ENCODE results near the gene C9orf50. TPM values are rescaled to one million over a fixed set of nuclear protein-coding genes. Genes with fewer than 3 reads are reported as not detected.

The C9orf50 gene, protein sequence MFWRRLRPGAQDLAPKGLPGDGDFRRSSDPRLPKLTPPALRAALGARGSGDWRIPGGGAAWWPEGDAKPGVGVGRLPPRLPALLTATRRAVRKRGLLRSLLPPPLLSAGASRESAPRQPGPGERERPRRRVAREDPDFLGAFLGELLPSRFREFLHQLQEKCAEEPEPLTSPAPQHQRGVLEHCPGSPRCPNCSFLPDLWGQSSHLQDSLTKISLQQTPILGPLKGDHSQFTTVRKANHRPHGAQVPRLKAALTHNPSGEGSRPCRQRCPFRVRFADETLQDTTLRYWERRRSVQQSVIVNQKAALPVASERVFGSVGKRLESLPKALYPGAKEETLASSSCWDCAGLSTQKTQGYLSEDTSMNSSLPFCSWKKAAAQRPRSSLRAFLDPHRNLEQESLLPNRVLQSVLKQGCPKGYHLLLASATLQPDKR
- polyA plus RNA-seq (2011; rRNA removed) (0.20 and 0.21 TPM in 2 replicates), polyA minus RNA-seq (2011; rRNA and poly(A)+ RNA removed) (0.09 TPM in 1 of 2 replicates, not detected in the other)

DNA sequence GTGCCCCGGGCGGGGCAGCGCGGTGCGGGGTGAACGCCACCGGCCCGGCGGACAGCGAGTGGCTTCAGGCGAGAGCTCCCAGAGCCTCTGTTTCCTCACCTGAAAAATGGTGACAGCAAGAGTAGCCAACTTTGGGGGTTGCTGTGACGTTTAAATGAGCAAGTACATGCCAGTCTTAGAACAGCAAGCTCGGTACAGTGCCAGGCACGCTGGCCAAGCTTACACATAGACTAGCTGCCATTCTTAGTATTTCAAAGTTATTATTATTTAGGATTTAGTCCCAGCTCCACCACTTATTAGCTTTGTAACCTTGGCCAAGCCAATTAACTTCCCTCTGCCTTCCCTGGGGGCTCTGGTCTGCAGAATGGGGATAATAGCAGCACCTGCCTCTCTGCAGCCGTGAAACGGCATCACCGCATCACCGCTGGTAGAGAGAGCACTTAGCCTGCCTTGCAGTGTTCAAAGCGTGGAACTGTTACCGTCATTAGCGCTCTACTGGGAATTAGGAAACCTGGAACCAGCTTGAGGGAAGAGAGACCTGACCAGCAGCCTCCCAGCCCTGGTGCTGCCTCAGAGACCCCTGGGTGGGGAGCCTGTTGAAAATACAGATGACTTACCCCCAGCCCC, at the start of gene C9orf50:
Gene C9orf50, minus strand, starts transcription at position 433 of the 627 bp plus-strand sequence. CDS start 527 bp downstream, outside the sequence.
- H3K36me3 ChIP-seq (ENCODE audit: control insufficient read depth, insufficient read depth, low read length), result no peaks in the 10 kb centered on the region
- no peak for DNase-seq (ENCODE audit: low read depth)
- no peaks in the 10 kb centered on the region for H3K27me3 ChIP-seq (ENCODE audit: control insufficient read depth, insufficient read depth, low read length)
- H3K4me3 ChIP-seq (ENCODE audit: low read depth, low read length), result peak within 1 kb of the TSS; percentile 54
- no peak for TF ChIP-seq CTCF (IDR thresholded peaks at IDR 0.05; ENCODE audit: insufficient read depth, low read depth, low read length)
- ChIA-PET CTCF (interaction anchor here (1.0 to 9.4 kb wide), 10 partner anchors 9 to 509 kb away, joined by 3 to 258 read pairs (median 4); no protein-coding TSS in a partner anchor), POLR2A (interaction anchor here (0.7 kb wide), 1 partner anchor 318 kb away, joined by 5 read pairs; no protein-coding TSS in a partner anchor)

GRCh38 chr9:129669946-129670345, 49.0 kb upstream of the C9orf50 start:
- DNase-seq (ENCODE audit: low read depth), result no peak
- H3K4me3 ChIP-seq (ENCODE audit: low read depth, low read length), result no peak overlapping the region
- no peaks in the 10 kb centered on the region for H3K27me3 ChIP-seq (ENCODE audit: control insufficient read depth, insufficient read depth, low read length)
- H3K36me3 ChIP-seq (ENCODE audit: control insufficient read depth, insufficient read depth, low read length), result peaks cover 4% of the 10 kb centered on the region
- POLR2A ChIA-PET, result no interaction called here
- CTCF ChIA-PET, result no interaction called here
- TF ChIP-seq CTCF (IDR thresholded peaks at IDR 0.05; ENCODE audit: insufficient read depth, low read depth, low read length), result no peak

- CTCF ChIA-PET, result no interaction called here
- peaks cover 4% of the 10 kb centered on the region for H3K36me3 ChIP-seq (ENCODE audit: control insufficient read depth, insufficient read depth, low read length)
- no peak overlapping the region for H3K4me3 ChIP-seq (ENCODE audit: low read depth, low read length)
- no peak for TF ChIP-seq CTCF (IDR thresholded peaks at IDR 0.05; ENCODE audit: insufficient read depth, low read depth, low read length)
- POLR2A ChIA-PET, result no interaction called here
- DNase-seq (ENCODE audit: low read depth), result peak; percentile 26
- H3K27me3 ChIP-seq (ENCODE audit: control insufficient read depth, insufficient read depth, low read length), result no peaks in the 10 kb centered on the region
These were observed 48.3 kb upstream of the C9orf50 start for GRCh38 chr9:129669141-129669718.

DNA sequence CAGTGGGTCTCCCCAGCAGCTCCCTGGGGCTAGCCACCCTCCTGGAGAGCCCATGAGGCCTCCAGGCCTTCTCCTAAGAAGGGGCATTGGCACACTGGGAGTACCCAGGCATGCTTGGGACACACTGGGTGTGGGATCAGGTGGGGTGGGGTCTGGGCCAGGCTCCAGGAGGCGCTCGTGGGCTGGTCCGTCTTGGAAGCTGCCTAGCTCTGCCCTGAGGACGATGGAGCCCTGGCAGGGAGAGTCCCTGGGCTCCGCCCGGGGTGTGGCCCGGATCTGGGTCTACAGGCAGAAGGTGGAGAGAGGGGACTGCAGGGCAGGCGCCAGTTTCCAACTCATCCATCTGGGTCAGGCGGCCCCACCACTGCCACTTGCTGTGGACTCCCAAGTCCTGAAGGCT, 46.9 kb upstream of the C9orf50 start:
- no peak for DNase-seq (ENCODE audit: low read depth)
- Histone ChIP-seq H3K27me3 (ENCODE audit: control insufficient read depth, insufficient read depth, low read length) (no peaks in the 10 kb centered on the region), H3K4me3 (ENCODE audit: low read depth, low read length) (peak overlapping the region; percentile 83), H3K36me3 (ENCODE audit: control insufficient read depth, insufficient read depth, low read length) (peaks cover 4% of the 10 kb centered on the region)
- TF ChIP-seq CTCF (IDR thresholded peaks at IDR 0.05; ENCODE audit: insufficient read depth, low read depth, low read length), result 0 out of 2 replicates have a peak, but pooled peaks have one; percentile 8
- ChIA-PET POLR2A (interaction anchor here (0.7 kb wide), 1 partner anchor 248 kb away, joined by 9 read pairs; no protein-coding TSS in a partner anchor), CTCF (no interaction called here)

- TF ChIP-seq CTCF (IDR thresholded peaks at IDR 0.05; ENCODE audit: insufficient read depth, low read depth, low read length), result no peak
- Histone ChIP-seq H3K36me3 (ENCODE audit: control insufficient read depth, insufficient read depth, low read length) (peaks cover 4% of the 10 kb centered on the region), H3K4me3 (ENCODE audit: low read depth, low read length) (peak overlapping the region; percentile 83), H3K27me3 (ENCODE audit: control insufficient read depth, insufficient read depth, low read length) (no peaks in the 10 kb centered on the region)
- ChIA-PET POLR2A (no interaction called here), CTCF (interaction anchor here (0.6 to 1.8 kb wide), 2 partner anchors 25 to 71 kb away, joined by 3 to 5 read pairs; partner anchors contain the start of gene ASB6)
- DNase-seq (ENCODE audit: low read depth), result no peak
These were observed 46.5 kb upstream of the C9orf50 start for GRCh38 chr9:129667378-129667777.

Measured in BJ (cell line).